Activated CD8-positive, alpha-beta memory T cell treated with anti-CD3 and anti-CD28 coated beads, Interleukin-2, amount 50 U/mL, for 4 hours (primary cell): ENCODE measurements around the gene RAB42.
"Not testable (repeated sequence)": the region's sequence is repeated elsewhere in the genome, so short reads cannot be mapped to it uniquely, and the experiment has no call there.

Source experiments
- DNase-seq: peaks from one replicate; pipeline ENCODE4 v3.0.0-alpha.2; 2020

Gene RAB42

GRCh38 chr1:28591708-28592320 is at the start of gene RAB42:
TSS of gene RAB42 (plus strand) at chr1:28592265. CDS start at chr1:28592512, 247 bp downstream.
- no peak for DNase-seq

GRCh38 chr1:28545246-28545628 is 46.8 kb upstream of the RAB42 start:
- DNase-seq: no peak

- no peak for DNase-seq
Observed at GRCh38 chr1:28548318-28548717, 43.7 kb upstream of the RAB42 start.

GRCh38 chr1:28551381-28551780 is 40.7 kb upstream of the RAB42 start:
- DNase-seq: no peak

GRCh38 chr1:28552758-28553663 is 39.1 kb upstream of the RAB42 start, which contains the start of gene TRNAU1AP:
TSS of gene TRNAU1AP (plus strand) at chr1:28553085. CDS start at chr1:28553111, 26 bp downstream.
- DNase-seq: peak; percentile 97

GRCh38 chr1:28560886-28561285 is 31.2 kb upstream of the RAB42 start:
- DNase-seq: no peak

- no peak for DNase-seq
Observed at GRCh38 chr1:28564310-28564709, 27.8 kb upstream of the RAB42 start.

GRCh38 chr1:28565040-28565439 is 27.0 kb upstream of the RAB42 start:
- DNase-seq: no peak

GRCh38 chr1:28565726-28566125 is 26.3 kb upstream of the RAB42 start:
- no peak for DNase-seq

- DNase-seq: no peak
Observed at GRCh38 chr1:28566931-28567330, 25.1 kb upstream of the RAB42 start.

GRCh38 chr1:28571911-28572310 is 20.2 kb upstream of the RAB42 start:
- no peak for DNase-seq

GRCh38 chr1:28572891-28573290 is 19.2 kb upstream of the RAB42 start:
- DNase-seq: not testable (repeated sequence)

GRCh38 chr1:28573564-28573963 is 18.5 kb upstream of the RAB42 start:
- DNase-seq: no peak

GRCh38 chr1:28577052-28577678 is 14.9 kb upstream of the RAB42 start:
- DNase-seq: no peak

- DNase-seq: no peak
Observed at GRCh38 chr1:28577738-28578536, 14.1 kb upstream of the RAB42 start.

- no peak for DNase-seq
Observed at GRCh38 chr1:28578696-28579218, 13.3 kb upstream of the RAB42 start.

- DNase-seq: no peak
Observed at GRCh38 chr1:28579401-28579800, 12.7 kb upstream of the RAB42 start.

GRCh38 chr1:28580722-28581530 is 11.1 kb upstream of the RAB42 start:
- peak; percentile 61 for DNase-seq

- DNase-seq: peak; percentile 93
Observed at GRCh38 chr1:28581531-28582247, 10.4 kb upstream of the RAB42 start.

GRCh38 chr1:28582248-28582615 is 9.8 kb upstream of the RAB42 start:
- DNase-seq: no peak
